ENCODE data around the gene NDST3.

- TF ChIP-seq CTCF (IDR thresholded peaks at IDR 0.05) = no peak
- no peak for TF ChIP-seq POLR2A (IDR thresholded peaks at IDR 0.05)
Measured at GRCh38 chr4:118279920-118280432, 245.7 kb downstream of the NDST3 start.
